HG03064 (cell line): ENCODE results near the gene RNF114.
A peak's percentile ranks its signal among the peaks of the same experiment; 100 is the strongest.
"Not testable (repeated sequence)": the region's sequence is repeated elsewhere in the genome, so short reads cannot be mapped to it uniquely, and the experiment has no call there.

Experiments
- ATAC-seq: cut with Tn5 transposase; IDR thresholded peaks from one replicate; pipeline ENCODE4 v1.9.1; 2021; ENCODE audit warnings: low read depth; ENCODE audit not compliant: unreplicated experiment

The RNF114 gene

DNA sequence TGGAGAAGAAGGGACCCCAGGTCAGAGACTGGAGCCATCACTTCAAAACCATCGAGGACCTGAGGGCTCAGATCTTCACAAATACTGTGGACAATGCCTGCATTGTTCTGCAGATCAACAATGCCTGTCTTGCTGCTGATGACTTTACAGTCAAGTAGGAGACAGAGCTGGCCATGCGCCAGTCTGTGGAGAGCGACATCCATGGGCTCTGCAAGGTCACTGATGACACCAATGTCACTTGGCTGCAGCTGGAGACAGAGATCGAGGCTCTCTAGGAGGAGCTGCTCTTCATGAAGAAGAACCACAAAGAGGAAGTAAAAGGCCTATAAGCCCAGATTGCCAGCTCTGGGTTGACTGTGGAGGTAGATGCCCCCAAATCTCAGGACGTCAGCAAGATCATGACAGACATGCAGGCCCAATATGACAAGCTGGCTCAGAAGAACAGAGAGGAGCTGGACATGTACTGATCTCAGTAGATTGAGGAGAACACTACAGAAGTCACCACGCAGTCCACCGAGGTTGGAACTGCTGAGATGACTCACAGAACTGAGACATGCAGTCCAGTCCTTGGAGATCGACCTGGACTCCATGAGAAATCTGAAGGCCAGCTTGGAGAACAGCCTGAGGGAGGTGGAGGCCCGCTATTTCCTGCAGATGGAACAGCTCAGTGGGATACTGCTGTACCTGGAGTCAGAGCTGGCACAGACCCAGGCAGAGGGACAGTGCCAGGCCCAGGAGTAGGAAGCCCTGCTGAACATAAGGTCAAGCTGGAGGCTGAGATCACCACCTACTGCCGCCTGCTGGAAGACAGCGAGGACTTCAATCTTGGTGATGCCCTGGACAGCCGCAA is 21.1 kb downstream of the RNF114 start:
- not testable (repeated sequence) for ATAC-seq

DNA sequence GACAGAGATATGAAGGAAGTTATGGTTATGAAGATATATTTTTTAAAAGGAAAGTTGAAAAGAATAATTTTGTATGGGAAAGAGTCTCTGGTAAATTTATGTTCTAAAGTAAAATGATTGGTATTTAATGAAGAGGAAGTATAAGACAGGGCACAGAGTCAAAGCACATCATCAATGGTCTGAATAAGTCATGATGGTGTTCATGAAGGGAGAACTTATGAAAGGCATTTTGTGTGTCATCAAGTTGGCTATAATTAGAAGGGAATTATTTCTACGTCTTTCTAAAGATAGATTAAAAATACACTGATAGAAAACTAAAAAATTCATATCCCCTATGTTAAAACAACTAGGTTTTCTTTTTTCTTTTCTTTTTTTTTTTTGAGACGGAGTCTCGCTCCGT is 25.2 kb downstream of the RNF114 start:
- no peak for ATAC-seq

DNA sequence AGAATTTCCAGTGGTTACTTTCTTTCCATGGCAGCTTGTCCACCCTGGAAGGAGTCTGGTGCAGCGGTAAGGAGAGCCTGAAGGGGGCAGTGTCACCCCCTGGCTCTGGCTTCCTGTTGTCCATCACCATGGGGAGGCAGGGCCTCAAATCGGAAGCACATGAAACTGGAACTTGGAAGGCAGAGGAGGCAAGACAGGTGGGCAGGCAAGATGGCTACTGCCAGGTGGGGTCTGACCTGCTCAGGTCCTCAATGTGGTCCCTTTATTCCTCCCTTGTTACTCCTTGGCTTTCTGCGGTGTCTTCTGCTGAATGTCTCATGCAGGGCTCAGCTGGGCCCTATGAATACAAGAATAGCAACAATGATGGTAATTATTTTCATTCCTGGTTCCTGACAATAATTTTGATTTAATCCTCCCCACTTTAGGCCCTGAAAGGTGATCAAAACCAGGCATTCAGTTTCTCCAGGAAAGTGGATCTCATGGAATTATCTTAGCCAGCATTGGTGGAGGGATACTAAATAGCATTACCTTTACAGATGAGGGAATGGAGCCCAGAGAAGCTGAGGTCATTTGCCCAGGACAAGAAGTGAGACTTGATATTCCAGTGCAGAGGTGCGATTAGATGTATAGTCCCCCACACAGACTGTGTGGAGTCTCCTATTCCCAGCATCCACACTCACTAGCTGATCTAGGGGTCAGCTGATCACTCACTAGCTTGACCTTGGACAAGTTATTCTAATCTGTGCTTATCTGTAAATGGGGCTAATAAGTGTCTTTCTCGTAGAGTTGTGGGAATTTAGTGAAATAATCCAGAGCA is 29.0 kb downstream of the RNF114 start:
- no peak for ATAC-seq

DNA sequence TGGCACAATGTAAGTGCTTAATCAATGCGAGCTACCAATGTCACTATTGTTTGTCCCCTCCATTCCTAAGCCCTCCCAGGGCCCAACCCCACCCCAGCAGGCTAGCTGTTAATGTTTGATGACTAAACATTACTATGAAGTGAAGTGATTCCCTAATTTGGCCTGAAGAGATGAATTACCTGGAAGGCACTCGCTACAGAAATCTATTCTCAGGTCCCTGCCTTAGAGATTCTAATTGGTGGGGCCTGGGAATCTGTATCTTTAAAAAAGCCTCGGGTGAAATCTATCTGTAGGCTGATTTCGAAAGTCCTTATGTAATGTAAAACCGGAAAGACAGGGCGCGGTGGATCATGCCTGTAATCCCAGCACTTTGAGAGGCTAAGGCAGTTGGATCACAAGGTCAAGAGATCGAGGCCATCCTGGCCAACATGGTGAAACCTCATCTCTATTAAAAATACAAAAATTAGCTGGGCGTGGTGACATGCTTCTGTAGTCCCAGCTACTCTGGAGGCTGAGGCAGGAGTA is 29.6 kb downstream of the RNF114 start:
- ATAC-seq, result no peak

DNA sequence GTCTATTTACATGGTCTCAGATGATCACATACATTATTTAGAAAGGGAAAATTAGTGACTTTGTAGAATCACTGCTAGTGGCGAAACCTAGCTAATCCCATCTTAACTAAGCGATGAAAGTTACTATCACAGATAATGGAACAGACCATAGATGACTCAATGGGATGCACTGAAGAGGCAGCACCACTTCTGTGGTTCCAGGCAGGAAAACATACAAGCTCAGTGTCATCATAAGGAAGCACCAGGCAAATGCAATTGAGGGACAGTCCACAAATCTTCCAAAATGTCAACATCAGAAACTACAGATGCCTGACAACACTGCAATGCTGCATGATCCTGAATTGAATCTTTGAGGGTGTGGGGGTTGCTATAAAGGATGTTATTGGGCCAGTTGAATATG is 30.7 kb downstream of the RNF114 start:
- ATAC-seq, result no peak

DNA sequence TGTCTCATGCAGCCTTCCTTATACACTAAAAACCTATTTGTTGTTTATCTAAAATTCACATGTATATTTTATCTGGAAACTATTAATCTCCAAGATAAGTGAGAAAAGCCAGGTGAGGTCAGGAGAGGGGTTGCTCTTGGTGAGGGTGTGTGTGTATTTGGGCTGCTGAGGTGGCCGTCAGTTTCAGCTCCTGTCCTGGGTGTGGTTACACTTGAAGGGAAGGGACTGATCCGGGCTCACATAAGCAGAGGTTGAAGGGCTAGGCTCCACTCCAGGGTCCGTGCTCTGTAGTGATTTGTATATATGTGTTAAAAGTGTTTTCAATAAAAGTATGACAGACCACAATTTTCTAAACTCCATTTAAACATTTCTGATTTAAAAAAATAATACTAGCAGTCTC is 33.0 kb downstream of the RNF114 start:
- no peak for ATAC-seq

DNA sequence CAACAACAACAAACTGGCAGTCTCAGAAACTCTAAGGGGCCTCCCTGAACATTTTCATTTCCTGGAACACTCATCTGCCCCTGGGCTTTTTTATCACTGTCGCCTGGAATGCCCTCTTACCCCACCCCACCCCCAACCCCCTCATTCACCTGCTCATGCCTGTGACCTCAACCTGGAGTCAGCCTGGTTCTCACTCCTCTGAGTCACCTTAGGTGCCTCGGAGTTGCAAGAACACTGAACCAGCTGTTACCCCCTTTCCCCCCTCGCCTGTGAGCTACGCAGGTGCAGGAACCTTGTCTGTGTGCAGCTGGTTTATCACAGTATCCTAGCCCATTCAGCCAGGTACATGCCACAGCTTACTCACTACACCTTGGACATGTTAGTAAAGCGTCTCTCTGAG is 33.7 kb downstream of the RNF114 start:
- ATAC-seq, result no peak

DNA sequence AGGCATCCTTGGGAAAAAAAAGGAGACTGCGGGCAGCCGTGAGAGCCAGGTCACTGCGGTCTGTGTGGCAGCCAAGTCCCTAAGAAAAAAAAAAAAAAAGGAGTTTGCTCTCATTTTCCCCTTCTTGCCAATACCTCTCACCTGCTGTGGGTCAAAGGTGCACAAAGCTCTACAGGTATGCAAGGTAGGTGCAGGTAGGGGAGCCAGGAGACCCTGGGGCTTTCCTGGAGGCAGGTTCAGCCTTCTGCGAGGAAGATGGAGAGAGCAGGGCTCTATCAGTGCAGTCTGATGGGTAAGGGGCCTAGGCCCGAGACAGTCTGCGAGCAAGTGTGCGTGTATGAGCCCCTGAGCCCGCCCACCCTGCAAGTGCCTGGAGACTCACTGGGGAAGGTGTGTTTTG is 34.3 kb downstream of the RNF114 start:
- no peak for ATAC-seq

DNA sequence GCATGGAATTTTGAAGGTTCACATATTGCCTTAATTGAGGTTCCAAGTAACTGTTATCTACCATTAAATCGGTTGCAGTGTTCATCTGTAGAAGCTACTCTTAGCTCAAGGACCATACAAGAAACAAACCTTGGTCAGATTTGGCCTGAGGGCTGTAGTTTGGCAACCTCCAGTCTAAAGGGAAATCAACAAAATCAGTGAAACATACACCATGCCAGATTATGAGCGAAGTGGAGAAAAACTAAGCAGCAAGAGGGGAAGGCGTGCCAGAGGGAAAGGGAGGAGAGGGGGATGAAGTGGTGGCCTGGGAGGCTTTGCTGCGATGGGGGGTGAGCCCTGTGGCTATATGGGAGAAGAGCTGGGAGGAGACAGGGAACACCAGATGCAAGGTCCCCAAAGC is 37.8 kb downstream of the RNF114 start:
- no peak for ATAC-seq

DNA sequence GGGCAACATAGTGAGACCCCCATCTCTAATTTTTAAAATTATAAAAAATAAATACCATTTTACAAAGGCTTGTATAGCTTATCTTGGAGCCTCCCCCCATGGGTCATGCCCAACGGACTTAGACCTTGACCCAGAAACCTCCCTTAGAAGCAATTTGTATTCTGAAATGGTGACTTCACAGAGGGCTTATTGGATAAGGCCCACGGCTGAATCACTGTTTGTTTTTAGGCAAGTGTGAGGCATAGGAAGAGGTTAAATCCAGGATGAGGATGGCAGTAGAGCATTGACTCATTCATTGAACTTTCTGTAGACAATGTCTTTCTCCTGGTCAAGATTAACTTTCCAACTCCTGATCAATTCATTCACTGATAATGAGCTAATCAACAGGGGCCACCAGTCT is 40.3 kb downstream of the RNF114 start:
- ATAC-seq, result no peak

DNA sequence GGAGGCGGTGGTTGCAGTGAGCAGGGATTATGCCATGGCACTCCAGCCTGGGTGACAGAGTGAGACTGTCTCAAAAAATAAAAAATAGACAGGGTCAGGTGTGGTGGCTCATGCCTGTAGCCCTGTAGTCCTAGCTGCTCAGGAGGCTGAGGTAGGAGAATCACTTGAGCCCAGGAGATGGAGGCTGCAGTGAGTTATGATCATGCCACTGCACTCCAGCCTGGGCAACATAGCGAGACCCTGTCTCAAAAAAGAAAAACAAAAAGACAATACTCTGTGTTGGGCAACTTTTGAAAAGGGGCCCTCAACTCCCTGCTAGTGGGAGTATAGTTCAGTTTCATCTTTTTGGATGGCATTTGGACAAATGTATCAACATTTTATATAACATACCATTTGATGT is 41.5 kb downstream of the RNF114 start:
- not testable (repeated sequence) for ATAC-seq

DNA sequence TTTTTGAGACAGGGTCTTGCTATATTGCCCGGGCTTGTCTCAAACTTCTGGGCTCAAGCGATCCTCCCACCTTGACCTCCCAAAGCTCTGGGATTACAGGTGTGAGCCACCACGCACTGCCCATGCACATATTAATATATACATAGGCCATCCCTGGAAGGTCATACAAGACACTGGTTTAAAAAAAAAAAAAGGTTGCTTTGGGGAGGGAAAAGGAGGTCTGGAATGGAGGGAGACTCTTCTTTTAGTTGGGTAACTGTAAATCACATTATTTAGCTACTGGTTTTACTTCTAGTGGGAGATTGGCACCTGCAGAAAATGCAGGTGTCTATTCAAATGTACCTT is 42.5 kb downstream of the RNF114 start:
- ATAC-seq, result no peak

DNA sequence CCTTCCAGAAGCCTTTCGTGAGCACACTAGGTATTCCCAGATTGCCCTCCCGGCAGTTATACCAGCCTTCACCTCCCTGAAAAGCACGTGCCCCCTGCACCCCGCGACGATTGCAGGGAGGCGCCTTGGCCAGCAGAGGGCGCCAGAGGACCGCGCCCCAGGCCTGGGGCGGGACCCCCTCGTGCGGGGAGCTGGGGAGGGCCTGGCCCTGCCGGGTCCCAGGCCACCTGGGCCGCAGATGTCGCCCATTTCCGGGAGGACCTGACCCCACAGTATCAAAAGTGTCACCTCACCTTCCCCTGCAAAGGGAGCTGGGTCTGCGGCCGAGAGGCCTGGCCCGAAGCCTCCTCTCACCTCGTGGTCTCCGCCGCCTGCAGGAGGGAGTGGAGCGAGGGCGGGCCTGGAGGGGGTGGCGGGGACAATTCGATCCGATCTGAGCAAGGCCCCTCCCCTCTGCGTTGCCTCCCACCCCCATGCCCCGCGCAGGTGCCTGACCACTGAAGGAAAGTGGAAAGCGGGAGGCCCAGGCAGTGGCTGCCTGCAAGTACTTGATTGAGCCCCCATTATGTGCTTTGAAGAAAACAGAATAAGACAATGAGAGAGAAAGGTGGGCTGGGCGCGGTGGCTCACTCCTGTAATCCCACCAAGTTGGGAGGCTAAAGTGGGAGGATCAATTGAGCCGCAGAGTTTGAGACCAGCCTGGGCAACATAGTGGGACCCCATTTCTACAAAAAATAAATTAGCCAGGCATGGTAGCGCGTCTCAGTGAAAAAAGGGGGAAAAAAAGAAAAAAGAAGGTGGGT is 43.0 kb downstream of the RNF114 start:
- ATAC-seq, result no peak

DNA sequence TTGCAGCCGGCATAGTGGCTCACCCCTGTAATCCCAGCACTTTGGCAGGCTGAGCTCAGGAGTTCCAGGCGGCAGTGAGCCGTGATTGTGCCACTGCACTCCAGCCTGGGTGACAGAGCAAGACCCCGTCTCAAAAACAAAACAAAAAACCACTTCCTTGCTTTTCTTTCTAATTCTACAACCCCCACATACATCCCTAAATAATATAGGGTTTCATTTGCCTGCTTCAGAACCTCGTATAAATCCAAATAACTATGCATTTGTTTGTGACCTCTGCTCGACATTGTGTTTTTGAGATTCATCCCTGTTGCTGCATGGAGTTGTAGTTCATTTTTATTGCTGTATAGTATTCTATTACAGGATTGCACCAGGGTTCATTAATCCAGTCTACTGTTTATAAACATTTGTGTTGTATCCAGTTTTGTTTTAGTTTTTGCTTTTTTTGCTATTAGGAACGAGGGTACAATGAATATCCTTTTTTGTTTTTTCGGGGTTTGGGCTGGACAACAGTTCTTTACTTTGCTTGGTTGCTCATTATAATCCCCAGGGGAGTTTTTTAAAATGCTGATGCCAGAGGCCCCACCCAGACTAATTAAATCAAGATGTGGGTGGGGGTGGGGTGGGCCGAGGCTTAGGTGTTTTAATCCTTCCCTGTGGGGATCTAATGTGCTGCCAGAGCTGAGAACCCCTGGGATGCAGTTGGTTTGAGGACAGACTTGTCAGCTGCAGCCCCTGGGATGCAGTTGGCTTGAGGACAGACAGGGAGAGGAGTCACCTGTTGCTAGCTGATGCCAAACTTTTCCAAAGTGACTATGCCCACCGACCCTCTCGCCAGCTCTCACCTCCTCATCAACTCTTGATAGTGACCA is 44.2 kb downstream of the RNF114 start:
- ATAC-seq, result no peak

DNA sequence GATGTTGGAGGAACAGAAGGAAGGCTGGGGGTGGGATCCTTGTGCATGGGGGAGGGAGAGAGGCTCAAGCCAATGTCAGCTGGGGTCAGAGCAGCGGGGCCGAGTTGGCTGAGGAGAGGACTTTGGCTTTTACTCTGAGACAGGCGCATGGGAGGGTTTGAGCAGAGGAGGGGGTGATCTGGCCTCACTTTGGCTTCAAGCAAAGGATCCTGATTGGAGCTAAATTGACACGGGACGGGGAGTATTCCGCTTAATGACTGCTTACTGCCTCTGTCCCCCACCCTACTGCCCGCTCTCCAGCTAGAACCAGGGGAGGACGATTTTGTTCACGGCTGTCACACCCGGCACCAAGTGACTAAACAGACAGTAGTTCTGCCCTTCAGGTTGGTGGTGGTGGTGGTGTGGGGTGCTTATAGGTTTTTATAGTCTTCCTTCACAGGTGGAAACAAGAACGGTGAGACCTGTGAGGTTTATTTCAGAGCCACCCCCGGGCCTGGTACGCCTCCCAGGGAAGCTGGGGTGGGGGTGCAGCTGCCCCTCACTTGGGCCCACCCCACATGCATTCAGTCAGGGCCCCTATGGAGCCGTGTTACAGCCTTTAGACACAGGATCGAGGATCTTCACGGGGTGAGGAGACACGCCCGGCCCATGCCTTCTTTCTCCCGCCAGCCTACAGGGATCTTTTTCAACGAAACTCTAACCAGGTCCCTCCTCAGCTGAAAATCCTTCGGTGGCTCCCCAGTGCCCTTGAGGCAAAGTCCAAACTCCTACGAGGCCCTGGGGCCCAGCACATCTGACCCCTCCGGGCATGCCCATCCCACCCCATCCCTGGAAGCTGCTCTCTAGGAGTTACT is 45.2 kb downstream of the RNF114 start:
- ATAC-seq, result no peak

DNA sequence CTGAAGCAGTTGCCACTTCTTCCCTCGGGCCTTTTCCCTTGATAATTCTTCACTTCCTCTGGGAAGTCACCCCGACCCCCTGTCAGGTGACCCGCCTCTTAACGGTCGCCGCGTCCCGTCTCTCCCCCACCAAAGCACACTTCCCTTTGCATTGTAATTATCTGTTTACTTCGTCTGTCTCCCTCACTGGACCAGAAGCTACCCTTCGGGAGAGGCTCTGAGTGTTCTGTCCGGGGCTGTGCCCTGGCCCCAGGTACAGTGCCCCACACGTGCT is 45.8 kb downstream of the RNF114 start:
- ATAC-seq, result no peak

DNA sequence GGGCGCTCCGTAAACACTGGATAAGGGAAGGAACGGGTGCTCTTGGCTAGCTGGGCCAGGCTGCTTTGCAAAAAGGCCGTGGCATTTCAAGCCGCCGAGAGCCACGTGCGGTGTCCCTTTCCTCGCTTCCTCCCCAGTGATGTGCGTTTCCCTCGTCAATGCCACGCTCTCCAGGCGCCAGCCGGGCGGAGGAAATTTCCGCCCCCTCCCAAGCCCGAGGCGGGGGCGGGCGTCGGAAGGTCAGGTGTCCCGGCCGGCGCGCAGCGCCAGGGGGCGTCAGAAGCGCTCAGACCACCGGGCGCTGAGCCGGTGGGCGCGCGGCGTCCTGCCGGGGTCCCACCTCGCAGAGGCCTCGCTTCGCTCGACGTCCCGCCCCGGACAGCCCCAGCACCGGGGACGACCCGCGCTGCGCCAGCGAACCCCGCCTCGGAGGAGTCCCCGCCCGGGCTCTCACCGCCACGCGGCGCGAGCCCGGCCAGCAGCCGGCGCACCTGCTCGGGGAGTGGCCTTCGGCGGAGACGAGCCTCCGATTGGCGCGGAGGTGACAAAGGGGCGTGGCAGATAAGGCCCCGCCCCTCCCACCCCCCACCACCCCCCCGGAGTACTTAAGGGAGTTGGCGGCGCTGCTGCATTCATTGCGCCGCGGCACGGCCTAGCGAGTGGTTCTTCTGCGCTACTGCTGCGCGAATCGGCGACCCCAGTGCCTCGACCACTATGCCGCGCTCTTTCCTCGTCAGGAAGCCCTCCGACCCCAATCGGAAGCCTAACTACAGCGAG is 46.3 kb downstream of the RNF114 start, which contains the start of gene SNAI1:
SNAI1 (plus strand) TSS at position 635 of the 777 bp plus-strand sequence; CDS start at position 715, 80 bp downstream.
- peak; percentile 61 for ATAC-seq

DNA sequence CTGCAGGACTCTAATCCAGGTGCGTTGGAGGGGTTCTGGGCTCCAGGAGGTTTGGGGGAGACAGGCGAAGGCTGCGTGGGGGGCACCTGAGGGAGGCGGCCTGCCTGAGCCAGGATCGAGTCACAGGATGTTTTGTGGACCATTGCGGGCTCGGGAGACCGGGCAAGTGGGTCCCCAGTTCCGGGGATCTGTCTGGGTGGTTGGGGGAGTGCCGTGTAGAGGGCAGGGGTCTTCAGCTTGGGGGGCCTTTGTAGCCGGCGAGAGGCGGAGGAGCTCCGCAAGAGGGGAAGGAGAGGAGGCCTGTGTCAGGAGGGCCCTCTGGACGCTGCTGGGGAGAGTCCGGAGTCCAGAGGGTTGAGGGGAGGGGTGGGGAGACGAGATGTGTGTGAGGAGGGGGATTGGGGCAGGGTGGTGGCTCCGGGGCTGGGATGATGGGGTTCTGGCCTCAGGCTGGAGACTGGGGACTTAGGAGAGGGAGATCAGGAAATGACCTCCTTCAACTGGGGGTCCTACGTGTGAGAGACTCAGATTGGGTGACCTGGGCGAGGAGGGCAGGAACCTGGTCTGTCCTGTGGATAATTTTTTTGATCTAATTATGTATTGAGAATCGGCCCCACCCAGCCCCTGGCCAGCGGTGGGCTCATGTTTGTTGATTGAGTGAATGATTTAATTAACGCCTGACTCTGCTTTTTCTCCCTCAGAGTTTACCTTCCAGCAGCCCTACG is 47.1 kb downstream of the RNF114 start:
- no peak for ATAC-seq
